Activated naive CD4-positive, alpha-beta T cell treated with anti-CD3 and anti-CD28 coated beads, Interleukin-2, amount 50 U/mL, for 24 hours (primary cell): ENCODE data around the gene TNIP2.
"Not testable (repeated sequence)": the region's sequence is repeated elsewhere in the genome, so short reads cannot be mapped to it uniquely, and the experiment has no call there.

Experiments
- H3K27ac Mint-ChIP-seq: one replicate; pipeline ENCODE4 v1.8.0; 2021; ENCODE audit warnings: mild to moderate bottlenecking, mixed read lengths
- H3K27me3 Mint-ChIP-seq: one replicate; pipeline ENCODE4 v1.8.0; 2021; ENCODE audit warnings: mixed read lengths
- H3K36me3 Mint-ChIP-seq: one replicate; pipeline ENCODE4 v1.8.0; 2021; ENCODE audit warnings: mixed read lengths
- H3K4me1 Mint-ChIP-seq: one replicate; pipeline ENCODE4 v1.8.0; 2021; ENCODE audit warnings: mixed read lengths
- H3K4me3 Mint-ChIP-seq: one replicate; pipeline ENCODE4 v1.8.0; 2021; ENCODE audit warnings: mild to moderate bottlenecking, mixed read lengths
- H3K9me3 Mint-ChIP-seq: one replicate; pipeline ENCODE4 v1.8.0; 2021; ENCODE audit warnings: mixed read lengths

TNIP2 gene

DNA sequence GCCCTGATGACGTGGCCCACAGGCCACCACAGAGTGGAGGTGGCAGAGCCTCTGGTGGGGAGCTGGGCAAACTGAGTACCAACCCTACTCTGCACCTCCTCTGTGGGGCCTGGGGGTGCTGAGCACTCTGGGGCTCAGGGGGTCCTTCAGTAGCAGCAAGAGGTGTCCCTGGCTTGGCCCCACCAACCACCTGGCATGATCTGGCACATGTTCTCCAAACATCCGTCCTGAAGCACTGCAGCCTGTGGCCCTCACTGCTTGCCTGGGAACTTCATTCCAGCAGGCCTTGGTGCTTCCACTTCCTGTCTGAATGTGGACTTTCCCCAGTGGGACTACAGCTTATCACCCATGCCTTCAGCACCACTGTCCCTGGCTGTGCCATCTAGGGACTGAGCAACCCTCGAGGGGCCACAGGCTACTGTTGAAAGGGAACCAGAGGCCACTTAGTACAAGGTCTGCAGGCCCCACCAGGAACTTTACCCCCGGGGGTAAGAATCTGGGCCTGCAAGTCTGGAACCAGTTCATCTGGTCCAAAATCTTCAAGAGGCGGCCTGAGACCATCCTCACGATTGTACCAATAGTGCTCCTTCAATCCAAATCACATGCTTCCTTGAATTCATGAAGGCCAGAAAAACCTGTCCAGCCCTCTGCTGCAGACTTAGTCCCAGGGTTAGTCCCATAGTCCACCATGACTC lies 13.2 kb downstream of the TNIP2 start:
- H3K36me3 Mint-ChIP-seq, result peaks cover 21% of the 10 kb centered on the region

DNA sequence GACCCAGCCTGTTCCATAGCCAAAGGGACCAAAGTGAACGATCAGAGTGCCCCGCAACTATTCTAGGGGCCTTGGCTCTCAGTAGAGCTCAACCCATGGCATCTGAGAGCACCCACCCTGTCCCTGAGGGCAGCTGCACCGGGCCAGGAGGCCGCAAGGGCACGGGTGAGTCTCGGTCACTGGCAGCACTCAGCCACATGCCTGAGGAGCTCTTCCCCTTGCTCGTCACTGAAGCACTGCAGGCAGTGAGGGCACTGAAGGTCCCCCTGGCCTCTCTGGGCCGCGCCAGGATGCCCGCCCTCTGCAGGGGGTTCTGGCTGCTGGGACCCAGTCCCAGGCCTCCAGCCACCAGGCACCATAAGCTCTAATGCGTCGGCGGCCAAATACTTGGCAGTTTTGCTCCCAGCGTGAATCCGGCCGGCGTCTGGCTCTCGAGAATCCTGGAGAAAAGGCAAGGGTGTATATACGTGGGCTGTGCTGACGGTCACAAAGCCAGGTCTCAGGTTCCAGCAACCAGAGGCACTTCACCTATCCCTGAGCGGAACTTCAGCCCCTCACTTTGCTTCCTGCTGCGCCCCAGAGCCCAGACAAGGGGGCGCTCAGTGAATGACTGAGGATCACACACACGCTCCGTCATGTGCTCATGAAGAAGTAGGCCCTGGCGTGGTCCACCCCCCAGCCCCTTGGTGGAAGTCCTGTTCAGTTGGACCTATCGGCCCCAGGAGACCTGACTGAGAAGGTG lies 13.9 kb downstream of the TNIP2 start:
- Mint-ChIP-seq H3K27me3 (no peaks in the 10 kb centered on the region), H3K9me3 (no peaks in the 10 kb centered on the region), H3K36me3 (peaks cover 16% of the 10 kb centered on the region), H3K4me1 (peaks cover 29% of the 10 kb centered on the region), H3K4me3 (no peak overlapping the region), H3K27ac (no peak overlapping the region)

More for the DNA sequence above, 13.2 kb downstream of the TNIP2 start:
- Mint-ChIP-seq H3K27ac (peak overlapping the region; percentile 76), H3K27me3 (no peaks in the 10 kb centered on the region), H3K4me1 (peaks cover 36% of the 10 kb centered on the region), H3K9me3 (no peaks in the 10 kb centered on the region), H3K4me3 (no peak overlapping the region)

DNA sequence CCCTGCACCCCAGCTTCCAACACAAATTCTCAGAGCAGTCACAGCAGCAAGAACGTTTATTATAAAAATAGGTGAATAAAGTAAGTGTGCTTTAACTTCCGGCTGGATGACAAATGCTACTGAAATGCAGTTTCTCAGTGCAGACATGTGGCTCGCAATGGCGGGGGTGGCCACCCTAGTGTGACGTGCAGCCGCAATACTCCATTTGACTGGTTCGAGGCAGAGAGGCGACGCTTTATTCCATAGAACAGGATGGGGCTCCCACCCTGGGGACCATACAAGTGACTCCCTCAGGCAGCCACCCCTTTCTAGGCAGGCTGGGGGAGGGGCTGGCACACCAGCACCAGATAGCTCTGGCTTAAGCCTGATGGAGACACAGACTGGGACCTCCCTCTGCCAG lies 14.5 kb downstream of the TNIP2 start:
- peaks cover 23% of the 10 kb centered on the region for H3K4me1 Mint-ChIP-seq
- H3K27ac Mint-ChIP-seq, result peak overlapping the region; percentile 47

DNA sequence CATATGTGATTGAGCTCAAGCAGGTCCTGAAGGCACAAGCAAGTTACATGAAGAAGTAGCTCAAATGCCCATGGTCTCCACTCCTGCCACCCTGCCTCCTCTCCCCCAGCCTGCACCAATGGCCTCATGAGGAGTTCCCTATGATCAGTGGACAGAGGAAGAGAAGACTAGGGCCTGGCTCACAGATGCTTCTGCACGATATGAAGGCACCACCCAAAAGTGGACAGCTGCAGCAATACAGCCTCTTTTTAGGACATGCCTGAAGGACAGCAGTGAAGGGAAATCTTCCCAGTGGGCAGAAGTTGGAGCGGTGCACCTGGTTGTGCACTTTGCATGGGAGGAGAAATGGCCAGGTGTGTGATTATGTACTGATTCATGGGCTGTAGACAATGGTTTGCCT lies 17.8 kb downstream of the TNIP2 start:
- peak overlapping the region; percentile 7 for H3K27ac Mint-ChIP-seq
- not testable (repeated sequence) for H3K27me3 Mint-ChIP-seq, H3K4me3 Mint-ChIP-seq, H3K4me1 Mint-ChIP-seq, H3K9me3 Mint-ChIP-seq
- H3K36me3 Mint-ChIP-seq, result peaks cover 12% of the 10 kb centered on the region

More for the DNA sequence above, 14.5 kb downstream of the TNIP2 start:
- H3K4me3 Mint-ChIP-seq, result no peak overlapping the region
- no peaks in the 10 kb centered on the region for H3K9me3 Mint-ChIP-seq
- H3K36me3 Mint-ChIP-seq, result peaks cover 15% of the 10 kb centered on the region
- H3K27me3 Mint-ChIP-seq, result no peaks in the 10 kb centered on the region

DNA sequence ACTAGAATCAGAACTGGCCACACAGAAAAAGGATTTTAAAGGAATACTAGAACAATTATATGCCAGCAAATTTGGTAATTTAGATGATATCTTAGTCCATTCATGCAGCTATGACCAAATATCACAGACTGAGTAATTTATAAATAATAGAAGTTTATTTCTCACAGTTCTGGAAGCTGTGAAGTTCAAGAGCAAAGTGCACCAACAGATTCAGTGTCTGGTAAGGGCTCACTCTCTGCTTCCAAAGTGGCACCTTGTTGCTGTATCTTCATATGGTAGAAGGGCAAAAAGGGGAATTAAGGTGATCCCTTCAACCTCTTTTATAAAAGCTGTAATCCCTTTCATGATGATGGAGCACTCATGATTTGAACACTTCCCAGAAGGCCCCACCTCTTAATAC lies 20.3 kb downstream of the TNIP2 start:
- peaks cover 9% of the 10 kb centered on the region for H3K9me3 Mint-ChIP-seq
- no peaks in the 10 kb centered on the region for H3K4me1 Mint-ChIP-seq
- no peaks in the 10 kb centered on the region for H3K27me3 Mint-ChIP-seq
- peaks cover 21% of the 10 kb centered on the region for H3K36me3 Mint-ChIP-seq
- no peak overlapping the region for H3K4me3 Mint-ChIP-seq
- H3K27ac Mint-ChIP-seq, result no peak overlapping the region

DNA sequence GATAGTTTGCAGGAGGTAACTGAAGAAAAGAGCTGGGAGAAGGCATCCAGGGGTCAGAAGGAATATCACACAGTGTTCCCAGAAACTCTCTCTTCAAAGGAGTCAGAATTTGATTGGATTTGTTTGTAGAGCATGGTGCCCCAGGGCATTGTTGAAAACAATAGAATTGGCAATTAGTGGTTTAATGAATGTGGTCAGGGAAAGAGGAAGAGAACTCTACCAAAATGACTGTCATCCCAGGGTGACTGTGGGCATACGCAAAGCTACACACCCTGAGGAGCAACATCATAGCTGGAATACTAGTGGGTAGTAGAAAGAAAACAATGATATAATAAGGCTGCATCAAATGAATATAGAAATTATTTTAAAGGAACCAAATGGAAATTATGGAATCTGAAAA lies 21.5 kb downstream of the TNIP2 start:
- no peak overlapping the region for H3K4me3 Mint-ChIP-seq
- H3K27ac Mint-ChIP-seq, result no peak overlapping the region
- H3K9me3 Mint-ChIP-seq, result peaks cover 9% of the 10 kb centered on the region
- H3K4me1 Mint-ChIP-seq, result no peaks in the 10 kb centered on the region
- H3K27me3 Mint-ChIP-seq, result no peaks in the 10 kb centered on the region
- peaks cover 21% of the 10 kb centered on the region for H3K36me3 Mint-ChIP-seq

DNA sequence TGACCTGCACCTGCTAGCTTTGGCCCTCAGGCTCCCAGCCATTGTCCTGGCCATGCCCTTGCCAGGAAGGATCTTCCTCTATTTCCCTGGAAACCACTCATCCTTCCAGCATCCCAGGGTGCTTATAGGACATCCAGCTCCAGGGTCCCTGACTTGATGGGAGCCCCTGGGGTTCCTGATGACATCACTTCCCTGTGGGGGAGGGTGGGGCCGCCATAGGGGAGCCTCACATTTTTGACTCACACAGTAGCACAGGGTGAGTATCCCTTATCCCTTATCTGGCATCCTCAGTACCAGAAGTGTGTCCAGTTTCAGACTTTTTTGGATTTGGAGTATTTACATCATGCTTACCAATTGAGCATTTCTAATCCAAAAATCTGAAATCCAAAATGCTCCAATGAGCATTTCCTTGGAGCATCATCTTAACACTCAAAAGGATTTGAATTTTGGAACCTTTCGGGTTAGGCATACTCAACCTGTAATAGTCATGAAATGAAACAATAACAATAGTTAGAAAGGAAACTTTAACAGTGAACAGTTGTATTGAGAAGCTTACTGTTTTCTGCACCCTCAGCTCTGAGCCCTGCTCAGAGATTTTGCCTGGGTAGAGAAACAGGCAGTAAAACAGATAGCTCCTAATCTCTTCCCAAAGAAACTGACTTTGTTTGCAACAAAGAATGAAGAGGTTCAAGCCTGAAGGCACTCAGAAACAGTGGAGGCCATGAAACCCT lies 22.1 kb downstream of the TNIP2 start:
- no peaks in the 10 kb centered on the region for H3K4me1 Mint-ChIP-seq
- no peak overlapping the region for H3K4me3 Mint-ChIP-seq
- peaks cover 9% of the 10 kb centered on the region for H3K9me3 Mint-ChIP-seq
- no peak overlapping the region for H3K27ac Mint-ChIP-seq
- H3K36me3 Mint-ChIP-seq, result peaks cover 21% of the 10 kb centered on the region
- H3K27me3 Mint-ChIP-seq, result no peaks in the 10 kb centered on the region

DNA sequence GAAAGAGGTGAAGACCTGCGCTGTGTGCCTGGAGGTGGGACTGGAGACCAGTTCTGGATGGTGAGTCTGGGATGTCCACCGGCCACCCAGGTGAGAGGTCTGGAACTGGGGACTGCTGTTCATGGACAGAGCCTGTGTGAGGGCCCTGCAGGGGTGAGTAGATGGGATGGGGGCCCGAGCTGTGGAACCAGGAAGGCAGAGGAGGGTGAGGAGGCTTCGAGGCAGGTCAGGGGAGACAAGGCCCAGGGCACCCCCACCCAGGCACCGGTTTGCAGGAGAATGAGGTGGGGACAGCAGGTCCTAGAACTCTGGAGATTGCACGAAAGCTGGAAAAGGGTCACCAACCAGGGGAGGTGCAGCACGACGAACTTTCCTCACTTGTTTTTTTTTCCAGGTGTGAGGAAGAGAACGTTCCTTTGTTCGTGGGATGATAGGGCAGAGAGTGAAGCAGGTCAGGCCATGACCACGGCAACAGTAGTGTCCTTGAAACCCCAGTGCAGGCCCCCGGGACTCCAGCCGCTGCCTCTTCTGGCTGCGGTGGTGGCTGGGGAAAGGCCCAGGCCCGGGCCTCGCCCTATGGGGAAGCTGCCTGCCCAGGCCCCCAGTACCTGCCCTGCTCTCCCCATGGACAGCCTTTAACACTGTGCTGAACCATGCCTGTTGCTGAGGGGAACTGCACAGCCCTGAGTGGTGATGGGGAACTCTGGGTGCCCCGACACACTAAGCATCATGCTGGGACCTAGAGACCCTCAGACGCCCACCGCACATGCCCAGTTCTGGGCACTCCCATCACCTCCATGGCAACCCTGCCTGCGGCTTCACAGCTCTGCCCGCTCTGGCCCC lies 22.9 kb downstream of the TNIP2 start:
- H3K27me3 Mint-ChIP-seq, result no peaks in the 10 kb centered on the region
- H3K36me3 Mint-ChIP-seq, result peaks cover 21% of the 10 kb centered on the region
- no peaks in the 10 kb centered on the region for H3K4me1 Mint-ChIP-seq
- peak overlapping the region; percentile 19 for H3K27ac Mint-ChIP-seq
- peaks cover 9% of the 10 kb centered on the region for H3K9me3 Mint-ChIP-seq
- no peak overlapping the region for H3K4me3 Mint-ChIP-seq

DNA sequence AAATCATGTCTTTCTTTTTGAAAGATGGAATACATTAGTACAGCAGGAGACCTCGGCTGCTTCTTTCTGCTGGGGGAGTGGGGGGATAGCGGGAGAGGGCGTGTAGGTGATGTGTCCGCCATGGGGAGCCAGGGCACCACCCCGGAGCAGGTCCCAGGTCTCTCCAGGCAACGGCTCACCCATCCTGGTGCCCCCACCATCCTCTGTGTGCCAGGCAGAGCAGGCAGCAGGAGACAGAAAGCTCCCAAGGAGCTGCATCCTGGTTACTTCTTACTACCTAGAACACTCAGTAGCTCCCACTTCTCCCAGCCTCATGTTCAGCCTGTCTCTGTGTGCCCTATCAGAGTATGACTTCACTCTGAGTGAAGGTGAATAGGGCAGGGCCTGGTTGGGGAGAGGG lies 23.6 kb downstream of the TNIP2 start:
- H3K27ac Mint-ChIP-seq, result peak overlapping the region; percentile 19
- H3K4me1 Mint-ChIP-seq, result no peaks in the 10 kb centered on the region
- peaks cover 9% of the 10 kb centered on the region for H3K9me3 Mint-ChIP-seq
- H3K4me3 Mint-ChIP-seq, result no peak overlapping the region
- peaks cover 21% of the 10 kb centered on the region for H3K36me3 Mint-ChIP-seq
- H3K27me3 Mint-ChIP-seq, result no peaks in the 10 kb centered on the region

DNA sequence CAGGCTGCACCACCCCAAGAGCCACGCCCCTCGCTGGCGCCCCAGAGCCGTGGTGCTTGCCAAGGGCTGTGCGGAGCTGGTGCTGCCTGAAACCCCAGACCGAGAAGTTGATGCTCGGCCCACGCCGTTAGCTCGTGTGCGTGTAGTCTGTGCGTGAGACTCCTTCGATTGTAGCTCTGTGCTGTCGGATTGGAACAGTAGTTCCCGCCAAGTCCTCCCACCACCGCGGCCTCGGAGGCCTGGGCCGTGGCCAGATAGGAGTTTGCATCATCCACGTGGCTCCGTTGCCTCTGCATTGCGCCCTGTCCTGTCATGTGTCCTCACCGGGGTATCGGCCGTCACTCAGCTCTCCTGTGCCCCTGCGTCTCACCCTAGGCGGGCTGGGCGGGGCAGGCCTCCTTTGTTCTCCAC lies 24.2 kb downstream of the TNIP2 start:
- peaks cover 9% of the 10 kb centered on the region for H3K9me3 Mint-ChIP-seq
- H3K36me3 Mint-ChIP-seq, result peaks cover 21% of the 10 kb centered on the region
- H3K4me3 Mint-ChIP-seq, result no peak overlapping the region
- H3K4me1 Mint-ChIP-seq, result no peaks in the 10 kb centered on the region
- no peak overlapping the region for H3K27ac Mint-ChIP-seq
- H3K27me3 Mint-ChIP-seq, result no peaks in the 10 kb centered on the region

DNA sequence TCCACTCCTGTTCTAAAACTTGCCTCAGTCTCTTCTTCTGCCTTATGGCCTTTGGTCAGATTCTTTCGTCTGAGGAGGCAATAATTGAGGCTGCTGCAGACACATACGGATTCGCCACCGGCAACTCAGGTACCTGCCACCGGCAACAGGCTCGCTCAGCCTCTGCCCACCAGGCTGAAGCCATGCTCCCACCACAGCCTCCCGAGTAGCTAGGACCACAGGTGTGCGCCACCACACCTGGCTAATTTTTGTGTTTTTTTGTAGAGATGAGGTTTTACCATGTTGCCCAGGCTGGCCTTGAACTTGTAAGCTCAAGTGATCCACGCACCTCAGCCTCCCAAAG lies 26.6 kb downstream of the TNIP2 start:
- H3K4me3 Mint-ChIP-seq, result no peak overlapping the region
- H3K4me1 Mint-ChIP-seq, result peaks cover 3% of the 10 kb centered on the region
- peaks cover 2% of the 10 kb centered on the region for H3K9me3 Mint-ChIP-seq
- no peak overlapping the region for H3K27ac Mint-ChIP-seq
- peaks cover 12% of the 10 kb centered on the region for H3K36me3 Mint-ChIP-seq
- H3K27me3 Mint-ChIP-seq, result no peaks in the 10 kb centered on the region

DNA sequence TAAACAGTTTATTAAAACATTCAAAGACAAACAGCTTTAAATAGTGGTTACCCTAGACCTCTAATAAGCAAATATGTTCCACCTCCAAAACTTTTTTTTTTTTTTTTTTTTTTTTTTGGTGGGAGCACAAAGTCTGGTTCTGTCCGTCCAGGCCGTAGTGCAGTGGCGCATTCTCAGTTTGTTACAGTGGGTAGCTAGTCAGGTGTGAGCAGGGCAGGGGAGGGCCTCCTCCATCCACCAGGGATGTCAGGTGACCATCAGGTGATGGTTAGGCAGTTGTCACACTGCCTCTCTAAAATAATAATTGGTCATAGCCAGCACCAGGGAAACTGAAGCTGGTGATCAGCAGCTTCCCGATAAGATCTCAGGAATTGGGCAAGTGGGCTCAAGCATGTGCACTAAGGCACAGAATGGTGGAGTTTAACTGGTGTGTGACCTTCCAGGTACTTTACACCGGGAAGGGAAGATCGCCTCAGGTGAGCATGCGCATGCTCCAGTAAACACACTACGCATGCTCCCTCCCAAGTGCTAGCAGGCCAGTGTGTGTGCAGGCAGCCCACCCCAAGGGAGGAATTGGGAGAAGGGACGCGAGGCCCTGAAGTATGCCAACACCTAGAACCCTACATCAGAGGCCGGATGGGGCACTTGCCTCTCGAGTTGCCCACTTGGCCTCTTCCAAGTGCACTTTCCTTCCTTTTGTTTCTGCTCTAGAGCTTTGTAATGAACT lies 27.2 kb downstream of the TNIP2 start:
- Mint-ChIP-seq H3K9me3 (no peaks in the 10 kb centered on the region), H3K4me3 (no peak overlapping the region), H3K4me1 (peaks cover 8% of the 10 kb centered on the region), H3K27me3 (no peaks in the 10 kb centered on the region), H3K27ac (no peak overlapping the region), H3K36me3 (peaks cover 9% of the 10 kb centered on the region)

DNA sequence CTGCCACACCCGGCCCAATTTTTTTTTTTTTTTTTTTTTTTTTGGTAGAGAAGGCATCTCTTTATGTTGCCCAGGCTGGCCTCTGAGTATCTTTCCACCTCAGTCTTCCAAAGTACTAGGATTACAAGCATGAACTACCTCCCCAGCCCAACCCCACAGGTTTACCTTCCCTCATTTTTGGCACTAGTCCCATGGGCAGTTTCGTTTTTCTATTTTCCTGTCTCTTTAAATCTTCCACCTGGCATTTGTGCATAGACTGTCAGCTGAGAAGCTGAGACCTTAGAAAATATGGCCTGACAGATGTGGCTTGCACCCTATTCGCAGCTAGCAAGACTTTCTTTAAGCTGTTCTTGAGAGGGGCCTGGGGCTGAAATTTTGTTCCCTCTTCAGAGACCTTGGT lies 27.9 kb downstream of the TNIP2 start:
- H3K27me3 Mint-ChIP-seq, result no peaks in the 10 kb centered on the region
- H3K4me1 Mint-ChIP-seq, result peaks cover 13% of the 10 kb centered on the region
- H3K4me3 Mint-ChIP-seq, result no peak overlapping the region
- no peak overlapping the region for H3K27ac Mint-ChIP-seq
- H3K36me3 Mint-ChIP-seq, result peaks cover 9% of the 10 kb centered on the region
- H3K9me3 Mint-ChIP-seq, result no peaks in the 10 kb centered on the region

DNA sequence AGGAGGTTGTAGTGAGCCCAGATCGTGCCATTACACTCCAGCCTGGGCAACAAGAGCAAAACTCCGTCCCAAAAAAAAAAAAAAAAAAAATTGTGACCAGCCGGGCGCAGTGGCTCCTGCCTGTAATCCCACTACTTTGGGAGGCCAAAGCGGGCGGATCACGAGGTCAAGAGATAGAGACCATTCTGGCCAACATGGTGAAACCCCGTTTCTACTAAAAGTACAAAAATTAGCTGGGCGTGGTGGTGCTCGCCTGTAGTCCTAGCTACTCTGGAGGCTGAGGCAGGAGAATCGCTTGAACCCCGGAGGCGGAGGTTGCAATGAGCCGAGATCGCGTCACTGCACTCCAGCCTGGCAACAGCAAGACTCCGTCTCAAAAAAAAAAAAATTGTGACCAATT lies 29.3 kb downstream of the TNIP2 start:
- H3K4me1 Mint-ChIP-seq, result peaks cover 19% of the 10 kb centered on the region
- H3K27me3 Mint-ChIP-seq, H3K36me3 Mint-ChIP-seq, H3K27ac Mint-ChIP-seq, H3K4me3 Mint-ChIP-seq, H3K9me3 Mint-ChIP-seq: not testable (repeated sequence)

DNA sequence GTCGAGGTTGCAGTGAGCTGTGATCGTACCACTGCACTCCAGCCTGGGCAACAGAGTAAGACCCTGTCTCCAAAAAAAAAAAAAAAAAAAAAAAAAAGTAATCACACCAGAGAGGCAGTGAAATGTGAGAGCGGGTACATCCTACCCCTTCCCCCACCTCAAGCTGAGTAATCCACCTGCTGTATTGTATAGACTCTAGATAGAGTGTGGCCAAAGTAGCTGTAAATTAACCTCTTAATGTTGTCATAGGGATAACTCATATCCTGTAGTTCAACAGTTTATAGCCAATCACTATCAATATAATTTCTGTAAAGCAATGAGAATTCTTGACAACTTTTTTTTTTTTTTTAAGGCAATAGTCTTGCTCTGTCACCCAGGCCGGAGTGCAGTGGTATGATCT lies 30.8 kb downstream of the TNIP2 start:
- Mint-ChIP-seq H3K27ac (no peak overlapping the region), H3K4me3 (no peak overlapping the region), H3K36me3 (peaks cover 3% of the 10 kb centered on the region), H3K9me3 (no peaks in the 10 kb centered on the region), H3K27me3 (no peaks in the 10 kb centered on the region), H3K4me1 (peaks cover 19% of the 10 kb centered on the region)
